Liver (tissue), 9 donors: ENCODE results near the gene PLOD3. TPM values are rescaled to one million over a fixed set of nuclear protein-coding genes. Genes with fewer than 3 reads are reported as not detected.

ENCODE experiments used
- DNase-seq: peaks from one replicate; pipeline ENCODE4 v3.0.0-alpha.2; 2017; ENCODE audit warnings: low spot score
- H3K27ac ChIP-seq, 2 donors: one replicate each; pipeline ENCODE4 v1.7.0; 2013; ENCODE audit warnings: inconsistent platforms in 2 of 2, low read length in 2 of 2, control low read depth in 1 of 2, low read depth in 1 of 2, mild to moderate bottlenecking in 1 of 2
- H3K27me3 ChIP-seq, 4 donors: one replicate each; pipeline versions ENCODE4 v1.6.1 to v1.7.0; 2013; ENCODE audit warnings: low read length in 3 of 4, inconsistent platforms in 1 of 4, mild to moderate bottlenecking in 1 of 4, moderate library complexity in 1 of 4; ENCODE audit not compliant: control insufficient read depth in 4 of 4, insufficient read depth in 4 of 4
- H3K36me3 ChIP-seq, 4 donors: one replicate each; pipeline versions ENCODE4 v1.6.1 to v1.7.0; 2013; ENCODE audit warnings: low read length in 3 of 4, mild to moderate bottlenecking in 3 of 4, low read depth in 1 of 4, moderate library complexity in 1 of 4; ENCODE audit not compliant: control insufficient read depth in 4 of 4, insufficient read depth in 3 of 4
- H3K4me1 ChIP-seq, 4 donors: one replicate each; pipeline versions ENCODE4 v1.6.1 to v1.7.0; 2013; ENCODE audit warnings: low read length in 3 of 4, mild to moderate bottlenecking in 3 of 4, moderate library complexity in 1 of 4; ENCODE audit not compliant: control insufficient read depth in 4 of 4, insufficient read depth in 4 of 4
- H3K4me3 ChIP-seq, 3 donors: one replicate each; pipeline versions ENCODE4 v1.6.1 to v1.7.0; 2013; ENCODE audit warnings: low read length in 3 of 3, control low read depth in 1 of 3, low read depth in 1 of 3, mild to moderate bottlenecking in 1 of 3
- H3K9ac ChIP-seq, 2 donors: one replicate each; pipeline ENCODE4 v1.7.0; 2013; ENCODE audit warnings: low read length in 2 of 2, mild to moderate bottlenecking in 2 of 2, moderate library complexity in 2 of 2, control low read depth in 1 of 2, low read depth in 1 of 2
- H3K9me3 ChIP-seq, 4 donors: one replicate each; pipeline versions ENCODE4 v1.6.1 to v1.7.0; 2013; ENCODE audit warnings: low read length in 3 of 4; ENCODE audit not compliant: control insufficient read depth in 4 of 4
- ATF3 ChIP-seq: IDR thresholded peaks from 2 replicates; pipeline ENCODE4 v1.6.1; 2016; ENCODE audit warnings: antibody characterized with exemption
- CTCF ChIP-seq: fragments of 150-350 bp; IDR thresholded peaks from 2 replicates; pipeline ENCODE4 v1.5.1; 2017; ENCODE audit warnings: improper control_type of control experiment, low read depth, low read length; ENCODE audit not compliant: missing input control
- EGR1 ChIP-seq, 2 donors: IDR thresholded peaks; 2 replicates each; pipeline ENCODE4 v1.6.1; 2016 to 2018; ENCODE audit warnings: antibody characterized with exemption in 2 of 2, low read depth in 2 of 2
- FOXA1 ChIP-seq: IDR thresholded peaks from 2 replicates; pipeline ENCODE4 v1.6.1; 2016; ENCODE audit warnings: antibody characterized with exemption
- FOXA2 ChIP-seq: IDR thresholded peaks from 2 replicates; pipeline ENCODE4 v1.6.1; 2016; ENCODE audit warnings: antibody characterized with exemption
- GABPA ChIP-seq, 2 donors: IDR thresholded peaks in 1 of 2; conservative IDR thresholded peaks in 1 of 2; 2 replicates each; pipeline ENCODE4 v1.6.1; 2016; ENCODE audit warnings: antibody characterized with exemption in 2 of 2, mild to moderate bottlenecking in 1 of 2, moderate library complexity in 1 of 2
- HNF4A ChIP-seq, 2 donors: conservative IDR thresholded peaks; 2 replicates each; pipeline ENCODE4 v1.6.1; 2016; ENCODE audit warnings: antibody characterized with exemption in 2 of 2, mild to moderate bottlenecking in 2 of 2
- HNF4G ChIP-seq: IDR thresholded peaks from 2 replicates; pipeline ENCODE4 v1.6.1; 2016; ENCODE audit warnings: antibody characterized with exemption
- JUND ChIP-seq, 2 donors: IDR thresholded peaks; 2 replicates each; pipeline ENCODE4 v1.6.1; 2016; ENCODE audit warnings: antibody characterized with exemption in 2 of 2
- MAX ChIP-seq: IDR thresholded peaks from 2 replicates; pipeline ENCODE4 v1.6.1; 2016; ENCODE audit warnings: antibody characterized with exemption
- NR2F2 ChIP-seq: IDR thresholded peaks from 2 replicates; pipeline ENCODE4 v1.6.1; 2016; ENCODE audit warnings: antibody characterized with exemption
- RAD21 ChIP-seq, 2 donors: IDR thresholded peaks; 2 replicates each; pipeline ENCODE4 v1.6.1; 2016; ENCODE audit warnings: antibody characterized with exemption in 2 of 2, mild to moderate bottlenecking in 2 of 2
- REST ChIP-seq: IDR thresholded peaks from 2 replicates; pipeline ENCODE4 v1.6.1; 2016; ENCODE audit warnings: antibody characterized with exemption, mild to moderate bottlenecking
- RXRA ChIP-seq, 2 donors: IDR thresholded peaks; 2 replicates each; pipeline ENCODE4 v1.6.1; 2017 to 2018; ENCODE audit warnings: antibody characterized with exemption in 2 of 2, mild to moderate bottlenecking in 1 of 2
- SP1 ChIP-seq: IDR thresholded peaks from 2 replicates; pipeline ENCODE4 v1.6.1; 2018; ENCODE audit warnings: antibody characterized with exemption, mild to moderate bottlenecking
- TAF1 ChIP-seq: conservative IDR thresholded peaks from 2 replicates; pipeline ENCODE4 v1.6.1; 2016; ENCODE audit warnings: antibody characterized with exemption, mild to moderate bottlenecking
- YY1 ChIP-seq: IDR thresholded peaks from 2 replicates; pipeline ENCODE4 v1.6.1; 2016; ENCODE audit warnings: antibody characterized with exemption, mild to moderate bottlenecking
- ZBTB33 ChIP-seq: IDR thresholded peaks from 2 replicates; pipeline ENCODE4 v1.6.1; 2016; ENCODE audit warnings: antibody characterized with exemption
- WGBS: extraction: QIAGEN DNeasy Blood & Tissue Kit; methylation state at CpG from one replicate; pipeline ENCODE4 v1.1.7; 2013; 5-methylcytosine and 5-hydroxymethylcytosine counted together
- polyA plus RNA-seq, 2 donors: library from polyadenylated mRNA; stranded (reverse) in 1 of 2; unstranded in 1 of 2; fragments of 200-250 nt in 1 of 2; fragments of >200 nt in 1 of 2; fragmentation: Nextera tagmentation in 1 of 2; extraction: Ambion mirVana in 1 of 2; gene quantifications; one replicate each; pipeline versions ENCODE4 v1.2.1 to v1.2.3, GENCODE V29; 2013 to 2015
- total RNA-seq, 2 donors: library from RNA; depleted of rRNA; stranded (reverse); fragments of >200 nt; gene quantifications; one replicate each; pipeline ENCODE4 v1.2.3, GENCODE V29; 2014
- donor health status: healthy.
- donor health status: healthy.
- donor health status: healthy.
- donor health status: healthy.
- donor health status: healthy.

Gene PLOD3
- total and polyA plus RNA-seq, 4 donors, result 19.4 to 42.9 (median 27.7) TPM

- no peak for TF ChIP-seq TAF1
- TF ChIP-seq JUND (IDR thresholded peaks at IDR 0.05), result no peak
- TF ChIP-seq MAX, result no peak
- TF ChIP-seq SP1, result no peak
- TF ChIP-seq ATF3, result no peak
- no peak for TF ChIP-seq REST
- no peak for TF ChIP-seq CTCF
- TF ChIP-seq YY1, result no peak
- no peak for TF ChIP-seq HNF4G
- no peak for TF ChIP-seq GABPA (IDR thresholded peaks at IDR 0.05 in 1 of 2, conservative IDR thresholded peaks at IDR 0.05 in 1 of 2)
- no peak for TF ChIP-seq EGR1 (IDR thresholded peaks at IDR 0.05; ENCODE audit: low read depth in 2 of 2)
- TF ChIP-seq FOXA2, result no peak
- TF ChIP-seq ZBTB33, result no peak
- no peak for TF ChIP-seq HNF4A (conservative IDR thresholded peaks at IDR 0.05)
- no peak for TF ChIP-seq NR2F2
- TF ChIP-seq RXRA (IDR thresholded peaks at IDR 0.05), result no peak
- no peak for TF ChIP-seq FOXA1
- no peak for TF ChIP-seq RAD21 (IDR thresholded peaks at IDR 0.05)
- Histone ChIP-seq H3K9me3 (no peaks in the 10 kb centered on the region), H3K27me3 (no peaks in the 10 kb centered on the region), H3K9ac (no peak overlapping the region), H3K4me1 (peaks cover 2 to 27% (median 15%) of the 10 kb centered on the region in 4 donors), H3K27ac (no peak overlapping the region), H3K4me3 (no peak overlapping the region), H3K36me3 (peaks cover 0 to 1% (median 0%) of the 10 kb centered on the region in 4 donors)
- 89% methylated on average over 14 of the region's 14 CpGs for WGBS
- no peak for DNase-seq
Observed at GRCh38 chr7:101198476-101198875, 18.9 kb downstream of the PLOD3 start.
